ENCODE results near the gene CD2.

DNA sequence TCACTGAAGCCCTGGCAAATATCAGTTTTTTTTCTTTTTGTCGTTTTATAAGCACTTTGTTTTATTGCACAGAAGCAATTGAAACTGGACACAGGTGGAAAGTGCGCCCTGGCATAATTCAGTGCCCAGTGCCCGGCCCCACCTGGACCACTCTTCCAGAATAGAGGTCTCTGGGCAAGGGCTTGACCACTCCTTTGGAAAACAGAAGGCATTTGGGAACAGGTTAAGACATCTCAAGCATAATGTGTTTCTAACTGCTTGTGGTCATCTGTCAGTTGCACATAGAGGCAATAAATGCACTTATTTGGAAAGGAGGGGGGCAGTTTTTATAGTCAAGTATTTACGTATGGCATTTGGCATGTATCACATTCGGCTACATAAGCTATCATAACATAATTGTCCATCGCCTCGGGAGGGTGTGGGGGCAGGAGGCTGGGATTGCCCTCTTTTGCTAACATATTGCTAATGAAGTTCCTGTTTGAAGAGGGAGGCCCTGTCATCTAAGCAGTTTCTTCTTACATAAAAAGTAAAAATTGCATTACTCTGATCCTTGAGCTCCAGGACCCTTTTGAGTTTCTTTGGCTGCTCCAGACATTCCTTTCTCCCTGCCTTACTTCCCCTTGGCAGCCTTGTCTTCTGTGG is 14.7 kb upstream of the CD2 start:
- TF ChIP-seq, protein P1, sequence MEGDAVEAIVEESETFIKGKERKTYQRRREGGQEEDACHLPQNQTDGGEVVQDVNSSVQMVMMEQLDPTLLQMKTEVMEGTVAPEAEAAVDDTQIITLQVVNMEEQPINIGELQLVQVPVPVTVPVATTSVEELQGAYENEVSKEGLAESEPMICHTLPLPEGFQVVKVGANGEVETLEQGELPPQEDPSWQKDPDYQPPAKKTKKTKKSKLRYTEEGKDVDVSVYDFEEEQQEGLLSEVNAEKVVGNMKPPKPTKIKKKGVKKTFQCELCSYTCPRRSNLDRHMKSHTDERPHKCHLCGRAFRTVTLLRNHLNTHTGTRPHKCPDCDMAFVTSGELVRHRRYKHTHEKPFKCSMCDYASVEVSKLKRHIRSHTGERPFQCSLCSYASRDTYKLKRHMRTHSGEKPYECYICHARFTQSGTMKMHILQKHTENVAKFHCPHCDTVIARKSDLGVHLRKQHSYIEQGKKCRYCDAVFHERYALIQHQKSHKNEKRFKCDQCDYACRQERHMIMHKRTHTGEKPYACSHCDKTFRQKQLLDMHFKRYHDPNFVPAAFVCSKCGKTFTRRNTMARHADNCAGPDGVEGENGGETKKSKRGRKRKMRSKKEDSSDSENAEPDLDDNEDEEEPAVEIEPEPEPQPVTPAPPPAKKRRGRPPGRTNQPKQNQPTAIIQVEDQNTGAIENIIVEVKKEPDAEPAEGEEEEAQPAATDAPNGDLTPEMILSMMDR (IDR thresholded peaks at IDR 0.05; ENCODE audit: extremely low read depth in 1 of 2, insufficient read depth in 1 of 2, low read depth in 1 of 2, low read length in 2 of 2) = no peak
- TF ChIP-seq POLR2A (IDR thresholded peaks at IDR 0.05; ENCODE audit: low read depth, low read length) = no peak
